Effector memory CD8-positive, alpha-beta T cell (primary cell): ENCODE results near the gene EMP3.
"Not testable (repeated sequence)": the region's sequence is repeated elsewhere in the genome, so short reads cannot be mapped to it uniquely, and the experiment has no call there.

ENCODE experiments used
- ATAC-seq: fragments of 150-1000 bp; cut with Tn5 transposase; replicated peaks from 2 replicates; pipeline ENCODE4 v1.10.0; 2021; ENCODE audit warnings: mild to moderate bottlenecking, moderate library complexity
- DNase-seq, 3 experiments: peaks; one replicate each; pipeline ENCODE4 v3.0.0; 2021
- H3K27ac Mint-ChIP-seq, 2 donors: one replicate each; pipeline ENCODE4 v1.8.0; 2022; ENCODE audit warnings: mild to moderate bottlenecking in 2 of 2, mixed read lengths in 2 of 2, moderate library complexity in 2 of 2
- H3K27me3 Mint-ChIP-seq, 2 donors: one replicate each; pipeline ENCODE4 v1.8.0; 2022; ENCODE audit warnings: mixed read lengths in 2 of 2
- H3K36me3 Mint-ChIP-seq: one replicate; pipeline ENCODE4 v1.8.0; 2022; ENCODE audit warnings: mild to moderate bottlenecking, moderate library complexity, mixed read lengths; ENCODE audit not compliant: insufficient read depth
- H3K4me1 Mint-ChIP-seq, 2 donors: one replicate each; pipeline ENCODE4 v1.8.0; 2022; ENCODE audit warnings: low read depth in 2 of 2, mixed read lengths in 2 of 2
- H3K4me3 Mint-ChIP-seq, 2 donors: one replicate each; pipeline ENCODE4 v1.8.0; 2022; ENCODE audit warnings: mild to moderate bottlenecking in 2 of 2, mixed read lengths in 2 of 2, moderate library complexity in 2 of 2
- H3K9me3 Mint-ChIP-seq, 2 donors: one replicate each; pipeline ENCODE4 v1.8.0; 2022; ENCODE audit warnings: mixed read lengths in 2 of 2

Gene EMP3

GRCh38 chr19:48302600-48302959, 22.8 kb upstream of the EMP3 start:
- peaks cover 4% of the 10 kb centered on the region for H3K36me3 Mint-ChIP-seq
- no peaks in the 10 kb centered on the region for H3K27me3 Mint-ChIP-seq
- no peaks in the 10 kb centered on the region for H3K4me1 Mint-ChIP-seq
- no peak overlapping the region for H3K27ac Mint-ChIP-seq
- no peaks in the 10 kb centered on the region for H3K9me3 Mint-ChIP-seq
- DNase-seq (no peak), ATAC-seq (no peak)
- H3K4me3 Mint-ChIP-seq: no peak overlapping the region

- peaks cover 4% of the 10 kb centered on the region for H3K36me3 Mint-ChIP-seq
- DNase-seq (no peak), ATAC-seq (no peak)
- H3K4me3 Mint-ChIP-seq: no peak overlapping the region
- no peaks in the 10 kb centered on the region for H3K4me1 Mint-ChIP-seq
- no peak overlapping the region for H3K27ac Mint-ChIP-seq
- H3K27me3 Mint-ChIP-seq: no peaks in the 10 kb centered on the region
- H3K9me3 Mint-ChIP-seq: no peaks in the 10 kb centered on the region
These were observed 22.0 kb upstream of the EMP3 start for GRCh38 chr19:48303367-48303766.

GRCh38 chr19:48303866-48304265, 21.5 kb upstream of the EMP3 start:
- H3K4me1 Mint-ChIP-seq: no peaks in the 10 kb centered on the region
- H3K27ac Mint-ChIP-seq: no peak overlapping the region
- H3K27me3 Mint-ChIP-seq: no peaks in the 10 kb centered on the region
- ATAC-seq (no peak), DNase-seq (no peak)
- H3K4me3 Mint-ChIP-seq: no peak overlapping the region
- no peaks in the 10 kb centered on the region for H3K9me3 Mint-ChIP-seq
- peaks cover 4% of the 10 kb centered on the region for H3K36me3 Mint-ChIP-seq

- Mint-ChIP-seq H3K36me3 (peaks cover 5% of the 10 kb centered on the region), H3K9me3 (no peaks in the 10 kb centered on the region), H3K4me1 (no peaks in the 10 kb centered on the region), H3K27me3 (peaks cover 0 to 6% of the 10 kb centered on the region in 2 donors), H3K27ac (no peak overlapping the region), H3K4me3 (no peak overlapping the region)
- ATAC-seq (no peak), DNase-seq (no peak)
These were observed 16.4 kb upstream of the EMP3 start for GRCh38 chr19:48308631-48309586.

GRCh38 chr19:48309731-48310130, 15.6 kb upstream of the EMP3 start:
- not testable (repeated sequence) for H3K36me3 Mint-ChIP-seq, H3K4me3 Mint-ChIP-seq, H3K4me1 Mint-ChIP-seq, H3K27ac Mint-ChIP-seq, H3K27me3 Mint-ChIP-seq, H3K9me3 Mint-ChIP-seq, ATAC-seq, DNase-seq

GRCh38 chr19:48310227-48310626, 15.1 kb upstream of the EMP3 start:
- ATAC-seq (no peak), DNase-seq (no peak)
- Mint-ChIP-seq H3K4me1 (no peaks in the 10 kb centered on the region), H3K9me3 (no peaks in the 10 kb centered on the region), H3K27me3 (peaks cover 0 to 6% of the 10 kb centered on the region in 2 donors), H3K27ac (no peak overlapping the region), H3K4me3 (no peak overlapping the region), H3K36me3 (peaks cover 3% of the 10 kb centered on the region)

- Mint-ChIP-seq H3K27me3 (peaks cover 0 to 6% of the 10 kb centered on the region in 2 donors), H3K9me3 (no peaks in the 10 kb centered on the region)
- no peak for ATAC-seq
These were observed 14.0 kb upstream of the EMP3 start for GRCh38 chr19:48311384-48311783.

GRCh38 chr19:48315712-48316111, 9.6 kb upstream of the EMP3 start:
- Mint-ChIP-seq H3K27ac (no peak overlapping the region), H3K4me3 (no peak overlapping the region), H3K4me1 (peaks cover 9 to 10% of the 10 kb centered on the region in 2 donors), H3K9me3 (no peaks in the 10 kb centered on the region), H3K27me3 (no peaks in the 10 kb centered on the region), H3K36me3 (peaks cover 3% of the 10 kb centered on the region)
- DNase-seq: no peak
- no peak for ATAC-seq

More at GRCh38 chr19:48311384-48311783, 14.0 kb upstream of the EMP3 start:
- H3K4me3 Mint-ChIP-seq: no peak overlapping the region
- H3K27ac Mint-ChIP-seq: no peak overlapping the region
- no peaks in the 10 kb centered on the region for H3K4me1 Mint-ChIP-seq
- no peak for DNase-seq
- H3K36me3 Mint-ChIP-seq: peaks cover 3% of the 10 kb centered on the region

- not testable (repeated sequence) for H3K27ac Mint-ChIP-seq, DNase-seq, ATAC-seq, H3K9me3 Mint-ChIP-seq, H3K27me3 Mint-ChIP-seq, H3K4me3 Mint-ChIP-seq
- Mint-ChIP-seq H3K36me3 (peaks cover 18% of the 10 kb centered on the region), H3K4me1 (peaks cover 21 to 26% of the 10 kb centered on the region in 2 donors)
These were observed 7.7 kb upstream of the EMP3 start for GRCh38 chr19:48317708-48317960.

- Mint-ChIP-seq H3K27ac (no peak overlapping the region), H3K4me3 (no peak overlapping the region), H3K27me3 (no peaks in the 10 kb centered on the region), H3K9me3 (no peaks in the 10 kb centered on the region), H3K4me1 (peaks cover 28 to 34% of the 10 kb centered on the region in 2 donors), H3K36me3 (peaks cover 18% of the 10 kb centered on the region)
- DNase-seq (no peak), ATAC-seq (no peak)
These were observed 6.9 kb upstream of the EMP3 start for GRCh38 chr19:48318286-48318987.

GRCh38 chr19:48319647-48320541, 5.5 kb upstream of the EMP3 start:
- Mint-ChIP-seq H3K4me3 (peak overlapping the region; percentile 81 to 86), H3K36me3 (peaks cover 24% of the 10 kb centered on the region), H3K4me1 (peaks cover 38 to 45% of the 10 kb centered on the region in 2 donors), H3K27ac (peak overlapping the region; percentile 97 to 99), H3K9me3 (no peaks in the 10 kb centered on the region), H3K27me3 (no peaks in the 10 kb centered on the region)
- ATAC-seq: peak; percentile 7
- DNase-seq: peak; percentile 76 to 83 (median 79)

GRCh38 chr19:48321372-48321621, 4.1 kb upstream of the EMP3 start:
- peak; percentile 88 to 95 (median 89) for DNase-seq
- H3K9me3 Mint-ChIP-seq: no peaks in the 10 kb centered on the region
- peak; percentile 56 for ATAC-seq
- peaks cover 48 to 54% of the 10 kb centered on the region in 2 donors for H3K4me1 Mint-ChIP-seq
- no peaks in the 10 kb centered on the region for H3K27me3 Mint-ChIP-seq
- peaks cover 36% of the 10 kb centered on the region for H3K36me3 Mint-ChIP-seq
- H3K27ac Mint-ChIP-seq: peak overlapping the region; percentile 97 to 99
- peak overlapping the region; percentile 81 to 86 for H3K4me3 Mint-ChIP-seq
